ENCODE measurements around the gene DGKB.

The DGKB gene

DNA sequence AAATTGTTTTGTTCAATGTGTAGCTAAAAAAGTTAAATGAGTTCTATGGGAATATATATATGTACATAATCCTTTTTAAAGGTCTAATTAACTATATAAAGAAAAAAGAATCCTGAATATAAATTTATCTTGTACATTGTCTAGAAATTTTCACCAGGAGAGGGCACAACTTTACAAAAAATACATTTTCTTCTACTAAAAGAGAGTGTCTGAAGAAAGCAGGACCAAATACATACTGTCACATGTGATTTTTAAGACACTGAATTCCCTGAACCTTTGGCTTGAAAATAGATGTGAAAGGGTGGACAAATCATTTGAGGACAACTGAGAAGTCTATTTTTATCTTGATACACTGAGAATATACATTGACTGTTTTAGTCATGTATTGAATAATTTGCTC is 204.3 kb downstream of the DGKB start:
- H3K27ac ChIP-seq, result no peak overlapping the region
- TF ChIP-seq, protein P1, sequence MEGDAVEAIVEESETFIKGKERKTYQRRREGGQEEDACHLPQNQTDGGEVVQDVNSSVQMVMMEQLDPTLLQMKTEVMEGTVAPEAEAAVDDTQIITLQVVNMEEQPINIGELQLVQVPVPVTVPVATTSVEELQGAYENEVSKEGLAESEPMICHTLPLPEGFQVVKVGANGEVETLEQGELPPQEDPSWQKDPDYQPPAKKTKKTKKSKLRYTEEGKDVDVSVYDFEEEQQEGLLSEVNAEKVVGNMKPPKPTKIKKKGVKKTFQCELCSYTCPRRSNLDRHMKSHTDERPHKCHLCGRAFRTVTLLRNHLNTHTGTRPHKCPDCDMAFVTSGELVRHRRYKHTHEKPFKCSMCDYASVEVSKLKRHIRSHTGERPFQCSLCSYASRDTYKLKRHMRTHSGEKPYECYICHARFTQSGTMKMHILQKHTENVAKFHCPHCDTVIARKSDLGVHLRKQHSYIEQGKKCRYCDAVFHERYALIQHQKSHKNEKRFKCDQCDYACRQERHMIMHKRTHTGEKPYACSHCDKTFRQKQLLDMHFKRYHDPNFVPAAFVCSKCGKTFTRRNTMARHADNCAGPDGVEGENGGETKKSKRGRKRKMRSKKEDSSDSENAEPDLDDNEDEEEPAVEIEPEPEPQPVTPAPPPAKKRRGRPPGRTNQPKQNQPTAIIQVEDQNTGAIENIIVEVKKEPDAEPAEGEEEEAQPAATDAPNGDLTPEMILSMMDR (conservative IDR thresholded peaks at IDR 0.05), result peak; percentile 44; the same call in 1 of the 2 replicates

DNA sequence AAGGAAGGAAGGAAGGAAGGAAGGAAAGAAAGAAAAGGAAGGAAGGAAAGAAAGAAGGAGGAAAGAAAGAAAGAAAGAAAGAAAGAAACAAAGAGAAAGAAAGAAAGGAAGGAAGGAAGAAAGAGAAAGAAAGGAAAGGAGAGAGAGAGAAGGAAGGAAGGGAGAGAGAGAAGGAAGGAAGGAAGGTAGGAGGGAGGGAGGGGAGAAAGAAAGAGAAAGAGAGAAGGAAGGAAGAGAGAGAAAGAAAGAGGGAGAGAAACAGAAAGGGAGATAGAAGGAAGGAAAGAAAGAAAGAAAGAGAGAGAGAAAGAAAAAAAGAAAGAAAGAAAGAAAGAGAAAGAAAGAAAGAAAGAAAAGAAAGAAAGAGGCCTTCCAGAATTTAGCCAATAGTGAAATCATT is 204.9 kb downstream of the DGKB start:
- H3K27ac ChIP-seq, result no peak overlapping the region
- TF ChIP-seq, protein P1 (conservative IDR thresholded peaks at IDR 0.05), result no peak

DNA sequence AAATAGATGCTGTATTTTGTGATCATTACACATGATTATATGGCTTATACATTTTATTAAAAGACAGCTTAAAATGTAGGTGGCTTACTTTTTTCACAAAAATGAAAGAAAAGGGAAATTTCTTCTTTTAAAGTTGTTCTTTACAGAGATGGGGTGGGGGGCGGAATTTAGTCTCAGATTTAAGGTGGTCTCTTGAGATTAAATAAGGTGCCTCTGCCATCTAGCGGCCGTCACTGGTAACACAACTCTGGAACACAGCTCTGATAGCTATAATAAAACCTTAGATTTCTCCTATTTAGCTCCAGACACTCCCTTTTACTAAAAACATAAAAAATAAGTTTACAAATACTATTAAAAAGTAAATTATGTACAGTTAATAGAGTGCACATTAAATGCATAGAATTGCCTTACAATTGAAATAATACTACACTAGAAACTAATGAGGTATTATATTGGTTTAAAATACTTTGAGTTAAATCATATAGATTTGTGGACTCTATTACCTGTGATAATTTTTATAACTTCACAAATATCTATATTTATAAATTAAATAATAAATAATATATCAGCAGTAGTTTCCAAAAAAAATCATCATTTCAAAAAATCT is 210.9 kb downstream of the DGKB start:
- no peak overlapping the region for H3K27ac ChIP-seq
- TF ChIP-seq, protein P1 (conservative IDR thresholded peaks at IDR 0.05), result peak; percentile 87

DNA sequence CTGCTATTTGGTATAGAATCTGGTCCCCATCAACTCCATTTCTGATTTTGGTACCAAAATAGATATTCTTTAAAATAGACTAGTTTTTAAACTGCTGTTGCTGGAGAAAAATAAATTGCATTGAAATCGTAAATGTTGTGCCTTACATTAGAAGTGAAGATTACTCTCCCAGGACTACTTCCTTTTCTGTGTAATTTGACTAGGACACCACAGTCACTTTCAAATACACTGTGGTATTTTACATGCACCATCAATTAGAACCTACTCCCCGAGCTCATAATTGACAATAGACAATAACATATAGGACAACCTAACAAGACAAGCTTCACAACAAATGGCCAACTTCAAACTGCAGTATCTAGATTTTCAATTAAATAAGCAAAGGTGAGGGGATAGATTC is 211.5 kb downstream of the DGKB start:
- TF ChIP-seq, protein P1 (conservative IDR thresholded peaks at IDR 0.05), result no peak

DNA sequence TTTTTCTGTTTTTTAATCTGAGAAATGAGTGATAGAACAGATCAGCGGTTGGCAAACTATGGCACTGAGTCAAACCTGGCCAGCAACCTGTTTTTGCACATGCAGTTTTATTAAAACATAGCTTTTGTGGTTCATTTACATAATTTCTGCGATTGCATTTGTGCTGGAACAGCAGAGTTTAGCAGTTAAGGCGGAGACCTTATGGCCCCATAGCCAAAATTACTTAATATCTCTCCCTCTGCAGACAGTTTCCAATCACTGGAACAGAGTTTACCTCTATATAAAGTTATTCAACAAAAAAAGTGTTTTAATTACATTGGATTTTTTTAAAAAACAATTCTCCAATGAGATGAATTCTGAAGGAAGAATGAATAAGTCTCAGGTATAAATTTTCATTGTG is 212.1 kb downstream of the DGKB start:
- H3K27ac ChIP-seq, result no peak overlapping the region
- TF ChIP-seq, protein P1 (conservative IDR thresholded peaks at IDR 0.05), result no peak

More for the DNA sequence above, 211.5 kb downstream of the DGKB start:
- H3K27ac ChIP-seq, result no peak overlapping the region

DNA sequence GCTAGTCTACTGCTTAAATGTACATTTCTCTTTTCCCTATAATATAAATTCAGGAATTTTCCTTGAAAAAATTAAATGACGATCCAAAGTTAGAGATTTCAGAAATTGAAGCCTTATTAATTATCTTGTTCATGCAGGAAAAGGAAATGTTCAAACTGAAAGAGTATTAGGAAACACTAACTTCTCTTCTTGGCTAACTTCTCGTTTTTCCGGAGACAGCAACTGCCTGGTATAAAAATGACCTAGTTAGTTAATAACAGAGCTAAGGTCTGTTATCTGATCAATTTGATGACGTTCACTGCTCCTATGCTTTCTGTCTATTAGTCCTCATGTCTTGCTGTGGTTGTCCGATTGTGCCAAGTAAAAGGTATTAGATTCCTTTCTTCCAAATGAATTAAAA is 212.5 kb downstream of the DGKB start:
- TF ChIP-seq, protein P1 (conservative IDR thresholded peaks at IDR 0.05), result no peak
- H3K27ac ChIP-seq, result no peak overlapping the region

DNA sequence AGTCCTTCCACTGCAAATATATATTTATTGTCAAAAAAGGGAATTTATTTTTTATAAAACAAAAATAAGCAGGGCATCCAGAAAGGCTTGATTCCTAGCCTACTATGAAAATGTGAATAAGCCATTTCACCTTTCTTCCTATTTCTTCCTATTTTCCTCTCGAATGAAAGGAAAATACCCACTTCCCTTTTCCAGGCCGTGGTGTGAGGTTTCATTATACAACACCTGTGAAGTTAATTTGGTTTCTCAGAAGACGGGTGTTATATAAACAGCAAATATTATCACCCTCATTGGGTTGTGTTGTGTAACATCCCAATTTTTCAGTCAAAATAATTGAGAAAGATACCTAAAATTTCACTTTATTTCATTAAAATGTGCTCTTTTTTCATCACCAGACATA is 214.3 kb downstream of the DGKB start:
- TF ChIP-seq, protein P1 (conservative IDR thresholded peaks at IDR 0.05), result no peak
- H3K27ac ChIP-seq, result no peak overlapping the region

Data from VCaP (cell line).